ENCODE measurements around the gene NOD1. TPM values are rescaled to one million over a fixed set of nuclear protein-coding genes. Genes with fewer than 3 reads are reported as not detected.

Gene NOD1
- total and polyA plus RNA-seq, 2 donors (not counting 1 experiment from before 2014, with no cell fraction given) = 20.6 to 28.8 TPM

- ChIA-PET CTCF (interaction anchor here (1.6 to 1.9 kb wide), 3 partner anchors 15 to 135 kb away, joined by 4 to 5 read pairs (median 5); no protein-coding TSS in a partner anchor), POLR2A (no interaction called here)
- H3K4me3 ChIP-seq (ENCODE audit: control extremely low read depth in 1 of 5, extremely low read depth in 1 of 5, insufficient read depth in 1 of 5, low read depth in 2 of 5, low read length in 4 of 5) = no peak overlapping the region
- no peaks in the 10 kb centered on the region for H3K9me3 ChIP-seq (ENCODE audit: control extremely low read depth in 1 of 3, control insufficient read depth in 2 of 3, insufficient read depth in 1 of 3, low read length in 2 of 3)
- H3K79me2 ChIP-seq (ENCODE audit: control insufficient read depth, insufficient read depth, low read length) = peaks cover 3% of the 10 kb centered on the region
- H3K36me3 ChIP-seq (replicated peaks in 1 of 2; ENCODE audit: control extremely low read depth in 1 of 2, control insufficient read depth in 1 of 2, extremely low read depth in 1 of 2, insufficient read depth in 2 of 2, low read length in 1 of 2) = peaks cover 0 to 54% of the 10 kb centered on the region in 2 experiments
- H3K4me1 Mint-ChIP-seq = peaks cover 43% of the 10 kb centered on the region
- intact Hi-C loops (cut with micrococcal nuclease) = no loop called here
- H3K27me3 ChIP-seq (replicated peaks in 1 of 4; ENCODE audit: control extremely low read depth in 1 of 4, control insufficient read depth in 3 of 4, insufficient read depth in 4 of 4, low read length in 3 of 4) = no peaks in the 10 kb centered on the region
- H3K27ac Mint-ChIP-seq = peak overlapping the region; percentile 67
- no peaks in the 10 kb centered on the region for H4K20me1 ChIP-seq (ENCODE audit: control insufficient read depth, insufficient read depth, low read length, poor library complexity, severe bottlenecking)
- TF ChIP-seq CTCF (IDR thresholded peaks at IDR 0.05) (no peak), EZH2 (IDR thresholded peaks at IDR 0.05; ENCODE audit: borderline replicate concordance, insufficient read depth, low read depth, low read length, poor library complexity, severe bottlenecking) (no peak)
- H3K4me2 ChIP-seq (replicated peaks; ENCODE audit: low read depth, low read length, poor library complexity, severe bottlenecking) = no peak overlapping the region
- no peak overlapping the region for H3K9ac ChIP-seq (ENCODE audit: low read length)
- peak overlapping the region in 1 of 2 donors; percentile 40 for H3K27ac ChIP-seq (ENCODE audit: low read length in 2 of 2)
- DNase-seq = no peak
- ATAC-seq (ENCODE audit: low read depth) = no peak
- H2AFZ ChIP-seq (ENCODE audit: insufficient read depth, low read depth, low read length, poor library complexity, severe bottlenecking) = no peak overlapping the region
- 95% methylated on average over 2 of the region's 7 CpGs for WGBS (ENCODE audit: insufficient coverage)
- H3K9me3 Mint-ChIP-seq (ENCODE audit: insufficient read depth) = no peaks in the 10 kb centered on the region
- H3K4me1 ChIP-seq (ENCODE audit: control insufficient read depth in 2 of 2, insufficient read depth in 2 of 2, low read length in 2 of 2) = peaks cover 45 to 56% of the 10 kb centered on the region in 2 donors
- H3K27me3 Mint-ChIP-seq = no peaks in the 10 kb centered on the region
- H3K4me3 Mint-ChIP-seq = no peak overlapping the region
Measured at GRCh38 chr7:30428246-30429155, 50.1 kb downstream of the NOD1 start.
